HFFc6 (cell line): ENCODE results near the gene FAM47B. TPM values are rescaled to one million over a fixed set of nuclear protein-coding genes. Genes with fewer than 3 reads are reported as not detected.
A peak's percentile ranks its signal among the peaks of the same experiment; 100 is the strongest.

Source experiments
- DNase-seq: peaks from one replicate; pipeline ENCODE4 v3.0.0-alpha.2; 2018
- H3K27ac Mint-ChIP-seq: 2 replicates; pipeline ENCODE4 v1.8.0; 2020; ENCODE audit warnings: mild to moderate bottlenecking, mixed read lengths
- H3K27me3 Mint-ChIP-seq: 2 replicates; pipeline ENCODE4 v1.8.0; 2021; ENCODE audit warnings: mild to moderate bottlenecking, moderate library complexity, mixed read lengths; ENCODE audit not compliant: insufficient read depth
- H3K36me3 Mint-ChIP-seq: 2 replicates; pipeline ENCODE4 v1.8.0; 2021; ENCODE audit warnings: low read depth, mixed read lengths
- H3K4me1 Mint-ChIP-seq: 2 replicates; pipeline ENCODE4 v1.8.0; 2020; ENCODE audit warnings: low read depth, mixed read lengths
- H3K4me3 Mint-ChIP-seq: 2 replicates; pipeline ENCODE4 v1.8.0; 2020; ENCODE audit warnings: mild to moderate bottlenecking, moderate library complexity, mixed read lengths
- H3K9me3 Mint-ChIP-seq: 2 replicates; pipeline ENCODE4 v1.8.0; 2020; ENCODE audit warnings: mild to moderate bottlenecking, mixed read lengths
- CTCF ChIP-seq: fragments of 200-600 bp; sonication (generic); IDR thresholded peaks from 2 replicates; pipeline ENCODE4 v1.5.0; 2021; ENCODE audit warnings: antibody characterized with exemption, mild to moderate bottlenecking
- total RNA-seq, 6 experiments: library from RNA; stranded (reverse); fragmentation: NEBNext Ultra II Directional; extraction: Animal tissue kit (Norgen Biotek cat#: 25700); gene quantifications; 2 replicates in 1 of 6; 3 replicates in 5 of 6; pipeline ENCODE4 v1.2.3, GENCODE V29; 2021

FAM47B gene
- total RNA-seq, 6 experiments from 2014 or later = not detected

GRCh38 chrX:34927866-34928265, 14.7 kb upstream of the FAM47B start:
- Mint-ChIP-seq H3K36me3 (no peaks in the 10 kb centered on the region), H3K9me3 (no peaks in the 10 kb centered on the region), H3K4me3 (no peak overlapping the region), H3K27ac (no peak overlapping the region), H3K4me1 (peaks cover 5% of the 10 kb centered on the region; the same call in 1 of the 2 replicates), H3K27me3 (peaks cover 2% of the 10 kb centered on the region)
- no peak for DNase-seq
- no peak for TF ChIP-seq CTCF

DNA sequence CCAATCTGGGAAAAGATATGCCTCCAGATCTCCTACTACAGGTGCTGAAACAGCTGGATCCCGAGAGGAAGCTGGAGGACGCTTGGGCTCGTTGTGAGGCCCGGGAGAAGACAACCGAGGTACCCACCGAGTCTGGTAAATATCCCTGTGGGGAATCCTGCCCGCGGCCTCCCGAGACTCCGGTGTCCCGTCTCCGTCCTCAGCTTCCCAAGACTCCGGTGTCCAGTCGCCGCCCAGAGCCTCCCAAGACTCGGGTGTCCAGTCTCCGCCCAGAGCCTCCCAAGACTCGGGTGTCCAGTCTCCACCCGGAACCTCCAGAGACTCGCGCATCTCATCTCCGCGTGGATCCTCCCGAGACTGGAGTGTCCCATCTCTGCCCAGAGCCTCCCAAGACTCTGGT, 639 bp downstream of the FAM47B start:
- no peak overlapping the region for H3K27ac Mint-ChIP-seq
- H3K27me3 Mint-ChIP-seq = no peaks in the 10 kb centered on the region
- no peak for DNase-seq
- H3K4me3 Mint-ChIP-seq = no peak overlapping the region
- no peak for TF ChIP-seq CTCF
- no peaks in the 10 kb centered on the region for H3K36me3 Mint-ChIP-seq
- no peaks in the 10 kb centered on the region for H3K4me1 Mint-ChIP-seq
- H3K9me3 Mint-ChIP-seq = no peaks in the 10 kb centered on the region

DNA sequence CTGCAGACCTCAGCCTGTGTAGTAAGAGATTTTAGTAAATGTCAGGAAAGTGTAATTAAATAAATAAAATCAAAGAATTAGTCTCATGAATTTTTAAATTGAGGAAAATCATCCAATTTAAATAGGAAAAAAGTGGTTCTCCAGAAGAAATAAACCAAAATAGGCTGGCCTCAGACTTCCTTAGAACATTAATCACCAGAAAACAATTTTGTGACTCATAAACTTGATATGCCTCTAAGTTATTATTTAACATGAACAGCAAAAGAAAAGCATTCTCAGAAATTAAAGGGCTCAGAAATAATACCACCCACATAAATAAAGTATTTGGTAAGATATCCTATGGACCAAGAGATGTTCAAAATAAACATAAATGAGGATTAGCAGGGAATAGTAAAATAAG, 14.3 kb downstream of the FAM47B start:
- Mint-ChIP-seq H3K9me3 (no peaks in the 10 kb centered on the region), H3K27ac (peak overlapping the region; percentile 14), H3K36me3 (no peaks in the 10 kb centered on the region), H3K4me3 (peak overlapping the region; percentile 70), H3K27me3 (no peaks in the 10 kb centered on the region), H3K4me1 (peaks cover 30% of the 10 kb centered on the region)
- TF ChIP-seq CTCF = no peak
- DNase-seq = peak; percentile 37

DNA sequence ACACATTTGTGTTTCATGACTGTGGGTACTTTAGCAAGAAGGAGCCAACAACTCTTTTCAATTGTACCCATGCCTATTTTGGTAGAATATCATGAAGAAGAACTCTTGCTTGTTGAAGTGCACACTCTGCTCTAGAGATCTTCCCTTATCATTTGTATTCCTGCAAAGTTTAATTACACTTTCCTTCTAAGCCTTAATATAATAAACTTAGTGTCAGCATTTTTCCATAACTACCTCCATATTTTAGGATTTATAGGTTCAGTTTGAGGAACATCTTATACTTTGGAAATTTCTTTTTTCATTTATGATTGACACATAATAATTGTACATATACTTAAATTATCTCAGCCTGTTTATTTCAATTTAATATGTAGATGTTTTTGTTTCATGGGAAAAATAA, 19.1 kb downstream of the FAM47B start:
- no peak for DNase-seq
- Mint-ChIP-seq H3K4me1 (peaks cover 18% of the 10 kb centered on the region), H3K36me3 (no peaks in the 10 kb centered on the region), H3K4me3 (no peak overlapping the region), H3K27me3 (no peaks in the 10 kb centered on the region), H3K27ac (no peak overlapping the region), H3K9me3 (no peaks in the 10 kb centered on the region)
- TF ChIP-seq CTCF = no peak

DNA sequence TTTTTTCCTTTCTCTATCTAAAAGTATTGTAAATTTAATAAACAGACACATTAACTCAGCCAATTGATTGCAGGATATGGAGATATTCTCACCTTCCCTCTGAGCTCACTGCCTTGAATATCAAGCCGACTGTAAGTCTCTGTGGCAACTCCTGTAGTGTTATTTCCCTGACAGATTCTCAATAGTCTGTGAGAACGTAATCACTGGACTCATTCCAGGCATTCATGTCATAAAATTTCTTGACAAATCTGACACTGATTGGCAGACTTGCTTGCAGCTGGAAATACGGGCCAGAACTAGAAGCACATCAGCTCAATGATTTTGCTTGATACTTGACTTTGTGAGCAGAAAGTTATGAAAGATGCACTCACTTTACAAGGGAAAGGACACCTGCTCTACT, 29.6 kb downstream of the FAM47B start:
- no peaks in the 10 kb centered on the region for H3K4me1 Mint-ChIP-seq

More for the DNA sequence above, 29.6 kb downstream of the FAM47B start:
- no peak overlapping the region for H3K4me3 Mint-ChIP-seq
- no peak overlapping the region for H3K27ac Mint-ChIP-seq
- no peaks in the 10 kb centered on the region for H3K36me3 Mint-ChIP-seq
- TF ChIP-seq CTCF = no peak
- H3K9me3 Mint-ChIP-seq = no peaks in the 10 kb centered on the region
- no peaks in the 10 kb centered on the region for H3K27me3 Mint-ChIP-seq
- DNase-seq = no peak
